SK-N-SH treated with all-trans-retinoic acid at 6 μM for 48 hours (cell line): ENCODE data around the gene PILRA.
"Not testable (repeated sequence)": the region's sequence is repeated elsewhere in the genome, so short reads cannot be mapped to it uniquely, and the experiment has no call there.

Experiments
- ATAC-seq: fragments of 200-7000 bp; cut with Tn5 transposase; 3 replicates; pipeline ENCODE4 v1.9.1; 2020; ENCODE audit warnings: mild to moderate bottlenecking, moderate library complexity
- ARNTL ChIP-seq: fragments of 450-650 bp; formaldehyde crosslinking; IDR thresholded peaks from 2 replicates; pipeline ENCODE4 v1.5.0; 2020; ENCODE audit warnings: low read depth, mild to moderate bottlenecking, moderate library complexity, borderline replicate concordance
- BACH2 ChIP-seq: fragments of 250-450 bp; sonication (Bioruptor Pico); IDR thresholded peaks from 2 replicates; pipeline ENCODE4 v1.9.0; 2021; ENCODE audit warnings: mild to moderate bottlenecking, borderline replicate concordance
- CSDC2 ChIP-seq: fragments of 250-450 bp; sonication (Bioruptor Pico); IDR thresholded peaks from 2 replicates; pipeline ENCODE4 v1.5.0; 2020; ENCODE audit warnings: mild to moderate bottlenecking, moderate library complexity
- ESRRG ChIP-seq: fragments of 250-450 bp; sonication (Bioruptor Pico); IDR thresholded peaks from 2 replicates; pipeline ENCODE4 v1.6.1; 2021; ENCODE audit warnings: mild to moderate bottlenecking
- GLIS3 ChIP-seq: fragments of 250-450 bp; sonication (Bioruptor Pico); IDR thresholded peaks from 2 replicates; pipeline ENCODE4 v1.5.0; 2020; ENCODE audit warnings: mild to moderate bottlenecking, moderate library complexity
- ISL1 ChIP-seq: fragments of 250-450 bp; sonication (Bioruptor Pico); IDR thresholded peaks from 2 replicates; pipeline ENCODE4 v2.1.2; 2022; ENCODE audit warnings: mild to moderate bottlenecking, moderate library complexity
- OSR1 ChIP-seq: fragments of 250-450 bp; sonication (Bioruptor Pico); IDR thresholded peaks from 2 replicates; pipeline ENCODE4 v1.8.0; 2022; ENCODE audit warnings: moderate library complexity, mild to moderate bottlenecking, inconsistent platforms
- PATZ1 ChIP-seq: fragments of 250-450 bp; sonication (Bioruptor Pico); IDR thresholded peaks from 2 replicates; pipeline ENCODE4 v1.8.0; 2020; ENCODE audit warnings: mild to moderate bottlenecking, moderate library complexity, borderline replicate concordance
- POU6F1 ChIP-seq: fragments of 250-450 bp; sonication (Bioruptor Pico); IDR thresholded peaks from 2 replicates; pipeline ENCODE4 v1.8.0; 2021; ENCODE audit warnings: low read depth, mild to moderate bottlenecking, moderate library complexity, borderline replicate concordance
- PPARA ChIP-seq: fragments of 250-450 bp; sonication (Bioruptor Pico); IDR thresholded peaks from 2 replicates; pipeline ENCODE4 v1.5.0; 2020; ENCODE audit warnings: mild to moderate bottlenecking, borderline replicate concordance
- RARB ChIP-seq: fragments of 250-450 bp; sonication (Bioruptor Pico); IDR thresholded peaks from 2 replicates; pipeline ENCODE4 v1.8.0; 2021; ENCODE audit warnings: mild to moderate bottlenecking, moderate library complexity
- TCF4 ChIP-seq: fragments of 250-450 bp; sonication (Bioruptor Pico); IDR thresholded peaks from 2 replicates; pipeline ENCODE4 v1.8.0; 2021; ENCODE audit warnings: mild to moderate bottlenecking, moderate library complexity, borderline replicate concordance
- TOX ChIP-seq: fragments of 250-450 bp; sonication (Bioruptor Pico); IDR thresholded peaks from 2 replicates; pipeline ENCODE4 v1.8.0; 2021; ENCODE audit warnings: mild to moderate bottlenecking, moderate library complexity, borderline replicate concordance
- TSHZ2 ChIP-seq: fragments of 250-450 bp; sonication (Bioruptor Pico); IDR thresholded peaks from 2 replicates; pipeline ENCODE4 v1.5.0; 2020; ENCODE audit warnings: mild to moderate bottlenecking, moderate library complexity
- ZC3H10 ChIP-seq: fragments of 250-450 bp; sonication (Bioruptor Pico); IDR thresholded peaks from 2 replicates; pipeline ENCODE4 v1.5.1; 2021; ENCODE audit warnings: mild to moderate bottlenecking, moderate library complexity
- ZFP3 ChIP-seq: fragments of 250-450 bp; sonication (Bioruptor Pico); IDR thresholded peaks from 2 replicates; pipeline ENCODE4 v1.5.0; 2020; ENCODE audit warnings: mild to moderate bottlenecking, moderate library complexity
- ZFP30 ChIP-seq: fragments of 450-650 bp; formaldehyde crosslinking; IDR thresholded peaks from 2 replicates; pipeline ENCODE4 v1.5.0; 2022; ENCODE audit warnings: mild to moderate bottlenecking, moderate library complexity
- ZNF565 ChIP-seq: fragments of 450-650 bp; formaldehyde crosslinking; conservative IDR thresholded peaks from 2 replicates; pipeline ENCODE4 v1.5.0; 2020; ENCODE audit warnings: low read depth, mild to moderate bottlenecking, moderate library complexity
- ZNF70 ChIP-seq: fragments of 450-650 bp; formaldehyde crosslinking; IDR thresholded peaks from 2 replicates; pipeline ENCODE4 v1.5.0; 2020; ENCODE audit warnings: mild to moderate bottlenecking, moderate library complexity
- ZNF8 ChIP-seq: fragments of 450-650 bp; formaldehyde crosslinking; IDR thresholded peaks from 2 replicates; pipeline ENCODE4 v1.5.0; 2020; ENCODE audit warnings: mild to moderate bottlenecking, moderate library complexity
- TF ChIP-seq, protein P1 (sequence below): fragments of 250-450 bp; sonication (Bioruptor Pico); IDR thresholded peaks from 2 replicates; pipeline ENCODE4 v1.5.1; 2020; ENCODE audit warnings: low read depth, mild to moderate bottlenecking, moderate library complexity
- TF ChIP-seq, protein P2 (sequence below): fragments of 250-450 bp; sonication (Bioruptor Pico); IDR thresholded peaks from 2 replicates; pipeline ENCODE4 v1.5.1; 2021; ENCODE audit warnings: mild to moderate bottlenecking, moderate library complexity

Gene PILRA

GRCh38 chr7:100348805-100349204 lies 24.5 kb upstream of the PILRA start:
- TF ChIP-seq ZFP3 (CRISPR knock-in tag) = no peak

GRCh38 chr7:100349757-100350156 lies 23.5 kb upstream of the PILRA start:
- TF ChIP-seq POU6F1 (CRISPR knock-in tag) = no peak
- no peak for TF ChIP-seq TOX
- no peak for TF ChIP-seq ZNF8 (CRISPR knock-in tag)
- no peak for TF ChIP-seq ZNF565 (CRISPR knock-in tag)
- TF ChIP-seq RARB (CRISPR knock-in tag) = no peak
- TF ChIP-seq, protein P1, sequence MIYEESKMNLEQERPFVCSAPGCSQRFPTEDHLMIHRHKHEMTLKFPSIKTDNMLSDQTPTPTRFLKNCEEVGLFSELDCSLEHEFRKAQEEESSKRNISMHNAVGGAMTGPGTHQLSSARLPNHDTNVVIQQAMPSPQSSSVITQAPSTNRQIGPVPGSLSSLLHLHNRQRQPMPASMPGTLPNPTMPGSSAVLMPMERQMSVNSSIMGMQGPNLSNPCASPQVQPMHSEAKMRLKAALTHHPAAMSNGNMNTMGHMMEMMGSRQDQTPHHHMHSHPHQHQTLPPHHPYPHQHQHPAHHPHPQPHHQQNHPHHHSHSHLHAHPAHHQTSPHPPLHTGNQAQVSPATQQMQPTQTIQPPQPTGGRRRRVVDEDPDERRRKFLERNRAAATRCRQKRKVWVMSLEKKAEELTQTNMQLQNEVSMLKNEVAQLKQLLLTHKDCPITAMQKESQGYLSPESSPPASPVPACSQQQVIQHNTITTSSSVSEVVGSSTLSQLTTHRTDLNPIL (CRISPR knock-in tag) = no peak
- TF ChIP-seq ZFP30 (CRISPR knock-in tag) = no peak
- no peak for TF ChIP-seq ARNTL
- no peak for TF ChIP-seq OSR1 (CRISPR knock-in tag)
- no peak for TF ChIP-seq ESRRG
- no peak for TF ChIP-seq PATZ1
- TF ChIP-seq TSHZ2 (CRISPR knock-in tag) = no peak
- TF ChIP-seq BACH2 = no peak
- TF ChIP-seq CSDC2 (CRISPR knock-in tag) = no peak
- ATAC-seq = no peak

More at GRCh38 chr7:100348805-100349204, 24.5 kb upstream of the PILRA start:
- ATAC-seq = no peak

DNA sequence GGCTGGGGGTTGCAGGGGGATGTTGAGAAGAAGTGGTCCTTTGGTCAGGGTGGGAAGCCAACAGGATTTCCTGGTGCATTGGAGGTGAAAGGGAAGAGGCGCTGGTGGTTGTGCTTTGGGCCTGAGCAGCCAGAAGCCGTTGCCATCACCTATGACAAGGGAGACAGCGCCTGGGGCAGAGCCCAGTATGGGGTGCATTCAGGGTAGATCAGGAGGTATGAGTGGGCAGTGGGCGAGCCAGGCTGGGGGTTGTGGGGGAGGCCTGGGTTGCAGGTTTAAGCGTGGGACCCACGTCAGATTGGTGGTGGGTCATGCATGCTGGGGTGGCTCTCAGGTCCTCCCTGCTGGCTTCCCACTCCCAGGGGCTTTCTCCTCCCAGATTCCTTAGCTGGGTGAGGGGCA lies 21.6 kb upstream of the PILRA start:
- no peak for TF ChIP-seq ZNF8 (CRISPR knock-in tag)
- no peak for ATAC-seq

DNA sequence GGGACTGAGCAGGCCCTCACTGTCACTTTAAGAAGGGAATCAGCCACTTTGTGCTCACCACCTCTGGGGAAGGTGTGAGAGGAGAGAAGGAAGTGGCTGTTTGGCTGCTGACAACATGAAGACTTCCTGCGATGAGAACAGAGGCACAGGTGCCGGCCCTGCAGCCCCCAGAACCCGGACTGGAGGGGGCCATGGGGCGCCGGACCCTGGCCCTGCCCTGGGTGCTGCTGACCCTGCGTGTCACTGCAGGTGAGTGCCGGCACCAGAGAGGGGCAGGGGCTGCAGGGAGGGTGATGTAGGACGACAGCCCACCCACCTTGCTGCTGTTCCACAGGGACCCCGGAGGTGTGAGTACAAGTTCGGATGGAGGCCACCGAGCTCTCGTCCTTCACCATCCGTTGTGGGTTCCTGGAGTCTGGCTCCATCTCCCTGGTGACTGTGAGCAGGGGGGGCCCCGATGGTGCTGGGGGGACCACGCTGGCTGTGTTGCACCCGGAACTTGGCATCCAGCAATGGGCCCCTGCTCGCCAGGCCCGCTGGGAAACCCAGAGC lies 21.0 kb upstream of the PILRA start:
- not testable (repeated sequence) for ATAC-seq

- no peak; the same call in 2 of the 3 replicates for ATAC-seq
- TF ChIP-seq, protein P2, sequence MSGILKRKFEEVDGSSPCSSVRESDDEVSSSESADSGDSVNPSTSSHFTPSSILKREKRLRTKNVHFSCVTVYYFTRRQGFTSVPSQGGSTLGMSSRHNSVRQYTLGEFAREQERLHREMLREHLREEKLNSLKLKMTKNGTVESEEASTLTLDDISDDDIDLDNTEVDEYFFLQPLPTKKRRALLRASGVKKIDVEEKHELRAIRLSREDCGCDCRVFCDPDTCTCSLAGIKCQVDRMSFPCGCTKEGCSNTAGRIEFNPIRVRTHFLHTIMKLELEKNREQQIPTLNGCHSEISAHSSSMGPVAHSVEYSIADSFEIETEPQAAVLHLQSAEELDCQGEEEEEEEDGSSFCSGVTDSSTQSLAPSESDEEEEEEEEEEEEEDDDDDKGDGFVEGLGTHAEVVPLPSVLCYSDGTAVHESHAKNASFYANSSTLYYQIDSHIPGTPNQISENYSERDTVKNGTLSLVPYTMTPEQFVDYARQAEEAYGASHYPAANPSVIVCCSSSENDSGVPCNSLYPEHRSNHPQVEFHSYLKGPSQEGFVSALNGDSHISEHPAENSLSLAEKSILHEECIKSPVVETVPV (CRISPR knock-in tag) = no peak
- TF ChIP-seq ARNTL = no peak
- no peak for TF ChIP-seq PPARA (CRISPR knock-in tag)
- no peak for TF ChIP-seq RARB (CRISPR knock-in tag)
- no peak for TF ChIP-seq GLIS3
- TF ChIP-seq TSHZ2 (CRISPR knock-in tag) = no peak
- TF ChIP-seq BACH2 = no peak
- TF ChIP-seq ZFP30 (CRISPR knock-in tag) = no peak
- TF ChIP-seq TOX = no peak
- TF ChIP-seq ZNF70 = no peak
- TF ChIP-seq ISL1 = no peak
- no peak for TF ChIP-seq TCF4 (CRISPR knock-in tag)
- no peak for TF ChIP-seq ZC3H10 (CRISPR knock-in tag)
Observed at GRCh38 chr7:100352984-100353684, 20.2 kb upstream of the PILRA start.
